Neural crest cell (in vitro differentiated cells): Measurements from ENCODE around the gene QRFPR. TPM values are rescaled to one million over a fixed set of nuclear protein-coding genes. Genes with fewer than 3 reads are reported as not detected.

ENCODE experiments used
- DNase-seq: peaks from one replicate; pipeline ENCODE4 v3.0.0; 2021; ENCODE audit warnings: low read depth, mixed read lengths, low spot score
- H3K27ac Mint-ChIP-seq: one replicate; pipeline ENCODE4 v1.8.0; 2021; ENCODE audit warnings: mild to moderate bottlenecking, mixed read lengths; ENCODE audit not compliant: unreplicated experiment
- H3K27me3 Mint-ChIP-seq: 2 replicates; pipeline ENCODE4 v1.8.0; 2021; ENCODE audit warnings: low read depth, mild to moderate bottlenecking, mixed read lengths
- H3K36me3 Mint-ChIP-seq: 2 replicates; pipeline ENCODE4 v1.8.0; 2021; ENCODE audit warnings: low read depth, mild to moderate bottlenecking, mixed read lengths
- H3K4me1 Mint-ChIP-seq: 2 replicates; pipeline ENCODE4 v1.8.0; 2021; ENCODE audit warnings: mixed read lengths
- H3K4me3 Mint-ChIP-seq: one replicate; pipeline ENCODE4 v1.8.0; 2021; ENCODE audit warnings: mild to moderate bottlenecking, mixed read lengths
- H3K9me3 Mint-ChIP-seq: 2 replicates; pipeline ENCODE4 v1.8.0; 2021; ENCODE audit warnings: mixed read lengths
- total RNA-seq: library from RNA; stranded (reverse); gene quantifications from 2 replicates; pipeline ENCODE4 v1.2.1, GENCODE V29; 2021
- TF ChIP-seq, protein P1 (sequence below): fragments of 200-600 bp; sonication (generic); conservative IDR thresholded peaks from 2 replicates; pipeline ENCODE4 v1.5.0; 2021; ENCODE audit warnings: antibody characterized with exemption, mild to moderate bottlenecking

Gene QRFPR
- total RNA-seq, 1 donor from 2014 or later, result 0.51 TPM

GRCh38 chr4:121340247-121340646 lies 40.6 kb downstream of the QRFPR start:
- H3K9me3 Mint-ChIP-seq, result no peaks in the 10 kb centered on the region
- peaks cover 5% of the 10 kb centered on the region for H3K27me3 Mint-ChIP-seq
- H3K36me3 Mint-ChIP-seq, result no peaks in the 10 kb centered on the region
- TF ChIP-seq, protein P1, sequence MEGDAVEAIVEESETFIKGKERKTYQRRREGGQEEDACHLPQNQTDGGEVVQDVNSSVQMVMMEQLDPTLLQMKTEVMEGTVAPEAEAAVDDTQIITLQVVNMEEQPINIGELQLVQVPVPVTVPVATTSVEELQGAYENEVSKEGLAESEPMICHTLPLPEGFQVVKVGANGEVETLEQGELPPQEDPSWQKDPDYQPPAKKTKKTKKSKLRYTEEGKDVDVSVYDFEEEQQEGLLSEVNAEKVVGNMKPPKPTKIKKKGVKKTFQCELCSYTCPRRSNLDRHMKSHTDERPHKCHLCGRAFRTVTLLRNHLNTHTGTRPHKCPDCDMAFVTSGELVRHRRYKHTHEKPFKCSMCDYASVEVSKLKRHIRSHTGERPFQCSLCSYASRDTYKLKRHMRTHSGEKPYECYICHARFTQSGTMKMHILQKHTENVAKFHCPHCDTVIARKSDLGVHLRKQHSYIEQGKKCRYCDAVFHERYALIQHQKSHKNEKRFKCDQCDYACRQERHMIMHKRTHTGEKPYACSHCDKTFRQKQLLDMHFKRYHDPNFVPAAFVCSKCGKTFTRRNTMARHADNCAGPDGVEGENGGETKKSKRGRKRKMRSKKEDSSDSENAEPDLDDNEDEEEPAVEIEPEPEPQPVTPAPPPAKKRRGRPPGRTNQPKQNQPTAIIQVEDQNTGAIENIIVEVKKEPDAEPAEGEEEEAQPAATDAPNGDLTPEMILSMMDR, result no peak
- DNase-seq, result no peak
- no peak overlapping the region for H3K4me3 Mint-ChIP-seq
- H3K4me1 Mint-ChIP-seq, result peaks cover 7% of the 10 kb centered on the region
- H3K27ac Mint-ChIP-seq, result no peak overlapping the region

DNA sequence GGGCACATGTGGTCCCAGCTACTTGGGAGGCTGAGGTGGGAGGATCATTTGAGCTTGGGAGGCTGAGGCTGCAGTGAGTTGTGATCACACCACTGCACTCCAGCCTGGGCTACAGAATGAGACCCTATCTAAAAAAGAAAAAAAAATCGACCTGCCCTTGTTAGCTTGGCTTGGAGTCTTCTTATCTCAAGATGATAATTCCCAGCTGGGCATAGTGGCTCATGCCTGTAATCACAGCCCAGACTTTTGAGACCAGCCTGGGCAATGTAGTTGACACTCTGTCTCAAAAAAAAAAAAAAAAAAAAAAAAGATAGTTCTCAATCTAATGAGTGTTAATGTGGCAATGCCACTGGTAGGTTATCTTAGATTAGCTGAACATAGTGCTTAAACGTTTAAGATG lies 41.0 kb downstream of the QRFPR start:
- H3K4me1 Mint-ChIP-seq, result peaks cover 7% of the 10 kb centered on the region
- peaks cover 5% of the 10 kb centered on the region for H3K27me3 Mint-ChIP-seq
- no peaks in the 10 kb centered on the region for H3K9me3 Mint-ChIP-seq
- TF ChIP-seq, protein P1, result no peak
- no peaks in the 10 kb centered on the region for H3K36me3 Mint-ChIP-seq
- H3K4me3 Mint-ChIP-seq, result no peak overlapping the region
- H3K27ac Mint-ChIP-seq, result no peak overlapping the region
- DNase-seq, result no peak

- Mint-ChIP-seq H3K27me3 (peaks cover 5% of the 10 kb centered on the region), H3K4me1 (peaks cover 7% of the 10 kb centered on the region), H3K4me3 (no peak overlapping the region), H3K27ac (no peak overlapping the region), H3K36me3 (no peaks in the 10 kb centered on the region), H3K9me3 (no peaks in the 10 kb centered on the region)
- no peak for DNase-seq
- TF ChIP-seq, protein P1, result no peak
These were observed 41.5 kb downstream of the QRFPR start for GRCh38 chr4:121339307-121339706.

- TF ChIP-seq, protein P1, result no peak
- H3K9me3 Mint-ChIP-seq, result no peaks in the 10 kb centered on the region
- no peak for DNase-seq
- peak overlapping the region; percentile 52 for H3K27ac Mint-ChIP-seq
- H3K36me3 Mint-ChIP-seq, result no peaks in the 10 kb centered on the region
- H3K27me3 Mint-ChIP-seq, result peaks cover 5% of the 10 kb centered on the region
- no peak overlapping the region for H3K4me3 Mint-ChIP-seq
- H3K4me1 Mint-ChIP-seq, result peaks cover 7% of the 10 kb centered on the region
These were observed 42.3 kb downstream of the QRFPR start for GRCh38 chr4:121338518-121338917.

DNA sequence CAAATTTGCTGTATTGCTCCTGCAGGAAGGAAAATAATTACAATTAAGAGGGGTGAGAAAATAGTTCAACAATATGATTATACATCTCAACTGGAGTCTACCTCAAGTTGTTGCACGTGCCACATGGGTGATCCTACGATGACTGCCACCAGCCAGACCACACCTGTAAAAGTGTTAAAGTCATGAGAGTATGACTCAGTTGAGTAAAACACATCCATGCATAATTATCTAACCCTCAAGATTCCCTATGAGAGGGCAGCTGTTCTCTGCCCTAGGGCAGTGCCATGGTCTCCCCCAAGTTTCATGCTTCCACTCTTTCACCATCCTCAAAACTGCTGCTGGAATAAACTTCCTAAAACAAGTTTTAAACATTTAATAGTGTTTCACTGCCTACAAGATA lies 44.1 kb downstream of the QRFPR start:
- no peaks in the 10 kb centered on the region for H3K36me3 Mint-ChIP-seq
- H3K4me1 Mint-ChIP-seq, result peaks cover 7% of the 10 kb centered on the region
- no peak overlapping the region for H3K4me3 Mint-ChIP-seq
- TF ChIP-seq, protein P1, result no peak
- H3K27ac Mint-ChIP-seq, result no peak overlapping the region
- DNase-seq, result no peak
- H3K9me3 Mint-ChIP-seq, result no peaks in the 10 kb centered on the region
- peaks cover 5% of the 10 kb centered on the region for H3K27me3 Mint-ChIP-seq
